RWPE1 (cell line): ENCODE results near the gene BRS3.

ENCODE experiments used
- CTCF ChIA-PET: fragments of 350-600 bp; sonication (Branson Sonifier 250); formaldehyde crosslinking; extraction: SDS; loops from one replicate; lab custom pipeline; 2021; lab: Yijun Ruan, JAX
- POLR2A ChIA-PET: fragments of 400-600 bp; formaldehyde crosslinking; extraction: SDS; loops from one replicate; lab custom pipeline; 2020; ENCODE audit warnings: antibody characterized with exemption; ENCODE audit not compliant: low non-redundant PET; lab: Yijun Ruan, JAX
- DNase-seq: peaks from one replicate; pipeline ENCODE4 v3.0.0; 2012; ENCODE audit warnings: low spot score
- H3K27ac ChIP-seq: fragments of 450-650 bp; 2 replicates; pipeline ENCODE4 v1.5.1; 2017
- TF ChIP-seq, protein P1 (sequence below): fragments of 450-650 bp; conservative IDR thresholded peaks from 2 replicates; pipeline ENCODE4 v1.5.1; 2017; ENCODE audit warnings: low read depth, mild to moderate bottlenecking

Gene BRS3

GRCh38 chrX:136480383-136480782 is 7.4 kb upstream of the BRS3 start:
- ChIA-PET POLR2A (interaction anchor here (0.6 kb wide), 1 partner anchor 503 kb away, joined by 3 read pairs; no protein-coding TSS in a partner anchor), CTCF (no interaction called here)
- no peak overlapping the region for H3K27ac ChIP-seq
- no peak for DNase-seq
- TF ChIP-seq, protein P1, sequence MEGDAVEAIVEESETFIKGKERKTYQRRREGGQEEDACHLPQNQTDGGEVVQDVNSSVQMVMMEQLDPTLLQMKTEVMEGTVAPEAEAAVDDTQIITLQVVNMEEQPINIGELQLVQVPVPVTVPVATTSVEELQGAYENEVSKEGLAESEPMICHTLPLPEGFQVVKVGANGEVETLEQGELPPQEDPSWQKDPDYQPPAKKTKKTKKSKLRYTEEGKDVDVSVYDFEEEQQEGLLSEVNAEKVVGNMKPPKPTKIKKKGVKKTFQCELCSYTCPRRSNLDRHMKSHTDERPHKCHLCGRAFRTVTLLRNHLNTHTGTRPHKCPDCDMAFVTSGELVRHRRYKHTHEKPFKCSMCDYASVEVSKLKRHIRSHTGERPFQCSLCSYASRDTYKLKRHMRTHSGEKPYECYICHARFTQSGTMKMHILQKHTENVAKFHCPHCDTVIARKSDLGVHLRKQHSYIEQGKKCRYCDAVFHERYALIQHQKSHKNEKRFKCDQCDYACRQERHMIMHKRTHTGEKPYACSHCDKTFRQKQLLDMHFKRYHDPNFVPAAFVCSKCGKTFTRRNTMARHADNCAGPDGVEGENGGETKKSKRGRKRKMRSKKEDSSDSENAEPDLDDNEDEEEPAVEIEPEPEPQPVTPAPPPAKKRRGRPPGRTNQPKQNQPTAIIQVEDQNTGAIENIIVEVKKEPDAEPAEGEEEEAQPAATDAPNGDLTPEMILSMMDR = no peak

- no peak for DNase-seq
- H3K27ac ChIP-seq = no peak overlapping the region
- TF ChIP-seq, protein P1 = no peak
- CTCF ChIA-PET = interaction anchor here (0.6 kb wide), 1 partner anchor 229 kb away, joined by 3 read pairs; no protein-coding TSS in a partner anchor
- POLR2A ChIA-PET = no interaction called here
Measured at GRCh38 chrX:136488706-136489105, 959 bp downstream of the BRS3 start.

- CTCF ChIA-PET = no interaction called here
- TF ChIP-seq, protein P1 = no peak
- no peak for DNase-seq
- no peak overlapping the region for H3K27ac ChIP-seq
- POLR2A ChIA-PET = no interaction called here
Measured at GRCh38 chrX:136491832-136492231, 4.1 kb downstream of the BRS3 start.

DNA sequence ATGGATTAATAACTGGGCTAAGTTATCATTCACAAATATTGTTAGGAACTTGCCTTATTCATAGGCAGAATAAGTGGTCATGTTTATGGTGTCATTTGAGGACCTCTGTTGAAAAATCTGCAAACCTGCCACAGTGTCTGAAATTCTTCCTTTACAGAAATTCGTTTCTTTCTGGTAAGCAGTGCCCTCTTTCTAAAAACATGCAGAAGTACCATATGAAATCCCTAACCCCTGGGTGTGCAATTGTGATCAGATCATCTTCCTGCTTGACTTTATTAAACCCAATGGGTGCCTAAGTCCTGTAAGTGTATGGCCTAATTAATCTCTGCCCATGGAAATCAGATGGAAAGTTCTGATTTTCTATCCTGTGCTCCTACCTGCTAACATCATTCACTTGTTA is 5.3 kb downstream of the BRS3 start:
- DNase-seq = no peak

DNA sequence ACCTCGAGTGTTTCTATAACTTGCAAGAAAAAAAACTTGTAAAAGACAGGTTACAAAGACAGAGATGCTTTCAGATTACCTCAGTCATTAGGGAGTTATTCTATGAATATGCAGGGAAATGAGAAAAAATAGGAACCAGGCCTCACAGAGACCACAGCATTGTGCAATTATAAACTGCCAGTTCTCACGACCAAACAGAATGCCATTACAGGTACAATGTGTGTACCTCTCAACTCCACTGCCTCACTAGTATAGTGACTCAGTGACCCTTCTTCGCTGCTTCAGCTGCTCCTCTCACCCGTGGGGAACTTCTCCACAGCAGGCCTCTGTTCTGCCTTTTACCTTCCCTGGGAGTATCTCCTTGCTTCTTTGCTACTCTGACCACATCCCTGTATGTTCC is 7.3 kb downstream of the BRS3 start:
- H3K27ac ChIP-seq = no peak overlapping the region
- POLR2A ChIA-PET = no interaction called here
- CTCF ChIA-PET = interaction anchor here (0.5 kb wide), 1 partner anchor 98 kb away, joined by 3 read pairs; no protein-coding TSS in a partner anchor
- TF ChIP-seq, protein P1 = no peak
- no peak for DNase-seq

More for the DNA sequence above, 5.3 kb downstream of the BRS3 start:
- POLR2A ChIA-PET = no interaction called here
- CTCF ChIA-PET = interaction anchor here (0.7 kb wide), 1 partner anchor 198 kb away, joined by 3 read pairs; no protein-coding TSS in a partner anchor
- TF ChIP-seq, protein P1 = no peak
- H3K27ac ChIP-seq = no peak overlapping the region

- CTCF ChIA-PET = no interaction called here
- TF ChIP-seq, protein P1 = no peak
- POLR2A ChIA-PET = no interaction called here
- DNase-seq = no peak
- peak overlapping the region; percentile 96 for H3K27ac ChIP-seq
Measured at GRCh38 chrX:136496186-136496763, 8.5 kb downstream of the BRS3 start.
